Gastrocnemius medialis (tissue), 4 donors: ENCODE measurements around the gene RCVRN. TPM values are rescaled to one million over a fixed set of nuclear protein-coding genes. Genes with fewer than 3 reads are reported as not detected.

ENCODE experiments used
- ATAC-seq, 2 donors: fragments of 150-250 bp; one replicate each; pipeline ENCODE4 v1.9.1; 2016
- DNase-seq, 2 donors: peaks; one replicate each; pipeline ENCODE4 v3.0.0-alpha.2; 2019
- H3K27ac ChIP-seq, 4 donors: fragments of 200-600 bp; sonication (generic); 1 replicate in 1 of 4; 2 replicates in 3 of 4; pipeline ENCODE4 v1.5.1; 2016 to 2018; ENCODE audit warnings: mild to moderate bottlenecking in 2 of 4, moderate library complexity in 1 of 4
- H3K27me3 ChIP-seq, 3 donors: fragments of 200-600 bp; sonication (generic) in 2 of 3; 1 replicate in 1 of 3; 2 replicates in 2 of 3; pipeline versions ENCODE4 v1.5.1 to v1.6.0; 2016 to 2019; ENCODE audit warnings: mild to moderate bottlenecking in 1 of 3, moderate library complexity in 1 of 3
- H3K36me3 ChIP-seq, 2 donors: fragments of 200-600 bp; sonication (generic) in 1 of 2; one replicate each; pipeline ENCODE4 v1.5.1; 2017 to 2018
- H3K4me1 ChIP-seq, 2 donors: fragments of 200-600 bp; sonication (generic) in 1 of 2; one replicate each; pipeline ENCODE4 v1.5.1; 2016 to 2017; ENCODE audit warnings: mild to moderate bottlenecking in 2 of 2
- H3K4me3 ChIP-seq, 4 donors: fragments of 200-600 bp; sonication (generic) in 3 of 4; 1 replicate in 1 of 4; 2 replicates in 3 of 4; pipeline ENCODE4 v1.5.1; 2016 to 2019; ENCODE audit warnings: mild to moderate bottlenecking in 2 of 4
- H3K9me3 ChIP-seq, 3 donors: fragments of 200-600 bp; sonication (generic) in 2 of 3; 1 replicate in 1 of 3; 2 replicates in 2 of 3; pipeline ENCODE4 v1.5.1; 2016 to 2019
- CTCF ChIP-seq, 5 experiments: fragments of 450-650 bp in 3 of 5; fragments of 200-600 bp in 2 of 5; sonication (generic) in 2 of 5; IDR thresholded peaks in 4 of 5; conservative IDR thresholded peaks in 1 of 5; 1 replicate in 4 of 5; 2 replicates in 1 of 5; pipeline ENCODE4 v1.5.1; 2016 to 2019; ENCODE audit warnings: antibody characterized with exemption in 5 of 5, mild to moderate bottlenecking in 3 of 5, moderate library complexity in 3 of 5
- POLR2A ChIP-seq, 2 donors: fragments of 450-650 bp; IDR thresholded peaks; one replicate each; pipeline ENCODE4 v1.6.1; 2017; ENCODE audit warnings: antibody characterized with exemption in 2 of 2, mild to moderate bottlenecking in 2 of 2, moderate library complexity in 2 of 2
- in situ Hi-C, 4 donors: fragments of 200-750 bp; cut with MboI; loops; one replicate each; pipeline versions ENCODE4 v1.15.0 to v1.8.0; 2017; ENCODE audit warnings: low sequenced_read_pairs in 4 of 4
- intact Hi-C: fragments of 100-400 bp; cut with DNase I; formaldehyde crosslinking; loops from one replicate; pipeline ENCODE4 v1.15.1; 2023; ENCODE audit warnings: low total_unique reads
- total RNA-seq, 4 donors: library from RNA; depleted of rRNA; stranded (reverse); fragments of >200 nt; gene quantifications; one replicate each; pipeline versions ENCODE4 v1.1.0 to v1.2.3, GENCODE V29; 2016

The RCVRN gene
- total RNA-seq, 4 donors from 2014 or later = not detected

GRCh38 chr17:9937901-9938300 is 32.8 kb upstream of the RCVRN start:
- H3K27ac ChIP-seq = peak overlapping the region in 2 of 4 donors; percentile 7 to 30
- in situ Hi-C loops (no loop called here), intact Hi-C loops (no loop called here)

GRCh38 chr17:9937241-9937761 is 32.2 kb upstream of the RCVRN start:
- Histone ChIP-seq H3K4me1 (peaks cover 6 to 7% of the 10 kb centered on the region in 2 donors), H3K4me3 (no peak overlapping the region), H3K9me3 (no peaks in the 10 kb centered on the region), H3K27ac (peak overlapping the region in 2 of 4 donors; percentile 7 to 30), H3K27me3 (peaks cover 0 to 5% (median 0%) of the 10 kb centered on the region in 3 donors), H3K36me3 (no peaks in the 10 kb centered on the region)
- TF ChIP-seq CTCF (IDR thresholded peaks at IDR 0.05 in 4 of 5, conservative IDR thresholded peaks at IDR 0.05 in 1 of 5) (no peak), POLR2A (IDR thresholded peaks at IDR 0.05) (no peak)
- ATAC-seq = peak; percentile 74 to 78
- in situ Hi-C loops (no loop called here), intact Hi-C loops (no loop called here)
- DNase-seq = peak; percentile 17 to 59

More at GRCh38 chr17:9937901-9938300, 32.8 kb upstream of the RCVRN start:
- Histone ChIP-seq H3K4me3 (no peak overlapping the region), H3K9me3 (no peaks in the 10 kb centered on the region), H3K4me1 (peaks cover 6 to 7% of the 10 kb centered on the region in 2 donors), H3K36me3 (no peaks in the 10 kb centered on the region), H3K27me3 (no peaks in the 10 kb centered on the region)
- DNase-seq (no peak), ATAC-seq (no peak)
- TF ChIP-seq POLR2A (IDR thresholded peaks at IDR 0.05) (no peak), CTCF (IDR thresholded peaks at IDR 0.05 in 4 of 5, conservative IDR thresholded peaks at IDR 0.05 in 1 of 5) (no peak)

GRCh38 chr17:9936095-9936494 is 31.0 kb upstream of the RCVRN start:
- in situ Hi-C loops = no loop called here
- DNase-seq (no peak), ATAC-seq (no peak)
- Histone ChIP-seq H3K4me1 (peaks cover 6 to 7% of the 10 kb centered on the region in 2 donors), H3K9me3 (no peaks in the 10 kb centered on the region), H3K4me3 (no peak overlapping the region), H3K36me3 (no peaks in the 10 kb centered on the region), H3K27ac (no peak overlapping the region), H3K27me3 (peaks cover 0 to 6% (median 5%) of the 10 kb centered on the region in 3 donors)
- intact Hi-C loops = no loop called here
- TF ChIP-seq CTCF (IDR thresholded peaks at IDR 0.05 in 4 of 5, conservative IDR thresholded peaks at IDR 0.05 in 1 of 5) = no peak
- TF ChIP-seq POLR2A (IDR thresholded peaks at IDR 0.05) = no peak

GRCh38 chr17:9935408-9935807 is 30.3 kb upstream of the RCVRN start:
- in situ Hi-C loops = no loop called here
- H3K4me1 ChIP-seq = peaks cover 6 to 7% of the 10 kb centered on the region in 2 donors
- intact Hi-C loops = no loop called here
- no peaks in the 10 kb centered on the region for H3K36me3 ChIP-seq
- ATAC-seq (peak in 1 of 2 donors; percentile 48), DNase-seq (peak in 1 of 2 donors; percentile 35)
- TF ChIP-seq CTCF (IDR thresholded peaks at IDR 0.05 in 4 of 5, conservative IDR thresholded peaks at IDR 0.05 in 1 of 5) (no peak), POLR2A (IDR thresholded peaks at IDR 0.05) (no peak)
- no peak overlapping the region for H3K4me3 ChIP-seq
- no peaks in the 10 kb centered on the region for H3K9me3 ChIP-seq
- peak overlapping the region in 1 of 4 donors; percentile 38 for H3K27ac ChIP-seq
- peaks cover 0 to 6% (median 6%) of the 10 kb centered on the region in 3 donors for H3K27me3 ChIP-seq

GRCh38 chr17:9934331-9934730 is 29.3 kb upstream of the RCVRN start:
- Histone ChIP-seq H3K36me3 (no peaks in the 10 kb centered on the region), H3K9me3 (no peaks in the 10 kb centered on the region), H3K4me3 (no peak overlapping the region), H3K27ac (no peak overlapping the region), H3K27me3 (peaks cover 0 to 6% (median 6%) of the 10 kb centered on the region in 3 donors), H3K4me1 (peaks cover 6 to 7% of the 10 kb centered on the region in 2 donors)
- ATAC-seq = no peak
- no peak for DNase-seq
- in situ Hi-C loops (no loop called here), intact Hi-C loops (no loop called here)
- TF ChIP-seq CTCF (IDR thresholded peaks at IDR 0.05 in 4 of 5, conservative IDR thresholded peaks at IDR 0.05 in 1 of 5) = no peak
- no peak for TF ChIP-seq POLR2A (IDR thresholded peaks at IDR 0.05)
